HepG2 (cell line): ENCODE results near the gene SWSAP1. TPM values are rescaled to one million over a fixed set of nuclear protein-coding genes. Genes with fewer than 3 reads are reported as not detected.

Experiments used
- BCLAF1 ChIP-seq: fragments of 450-650 bp; IDR thresholded peaks from 2 replicates; pipeline ENCODE4 v1.6.1; 2017; ENCODE audit warnings: mild to moderate bottlenecking
- E2F5 ChIP-seq: sonication (generic); formaldehyde crosslinking; conservative IDR thresholded peaks from 2 replicates; pipeline ENCODE4 v1.4.0; 2020; ENCODE audit warnings: missing genetic modification reagents
- FOXM1 ChIP-seq: sonication (generic); formaldehyde crosslinking; IDR thresholded peaks from 2 replicates; pipeline ENCODE4 v1.5.0; 2020; ENCODE audit warnings: missing genetic modification reagents
- HNRNPL ChIP-seq: fragments of 200-400 bp; formaldehyde crosslinking; IDR thresholded peaks from 2 replicates; pipeline ENCODE4 v1.6.1; 2017; ENCODE audit warnings: mild to moderate bottlenecking, low read depth, low read length
- JARID2 ChIP-seq: sonication (generic); formaldehyde crosslinking; IDR thresholded peaks from 2 replicates; pipeline ENCODE4 v1.8.1; 2023; ENCODE audit warnings: missing genetic modification reagents, inconsistent platforms; ENCODE audit not compliant: insufficient replicate concordance
- MED1 ChIP-seq: sonication (generic); formaldehyde crosslinking; IDR thresholded peaks from 2 replicates; pipeline ENCODE4 v1.4.0; 2020; ENCODE audit warnings: missing genetic modification reagents
- MTA1 ChIP-seq: sonication (generic); formaldehyde crosslinking; IDR thresholded peaks from 2 replicates; pipeline ENCODE4 v1.4.0; 2020; ENCODE audit warnings: missing genetic modification reagents, mild to moderate bottlenecking, borderline replicate concordance
- MYC ChIP-seq: sonication (generic); formaldehyde crosslinking; IDR thresholded peaks from 2 replicates; pipeline ENCODE4 v1.9.0; 2021; ENCODE audit warnings: missing genetic modification reagents, borderline replicate concordance
- RARA ChIP-seq: IDR thresholded peaks from 2 replicates; pipeline ENCODE4 v1.6.1; 2016; ENCODE audit warnings: missing genetic modification reagents, missing compliant biosample characterization
- RFXANK ChIP-seq: IDR thresholded peaks from 2 replicates; pipeline ENCODE4 v1.6.1; 2016
- RXRA ChIP-seq: sonication (generic); formaldehyde crosslinking; IDR thresholded peaks from 2 replicates; pipeline ENCODE4 v1.5.1; 2020; ENCODE audit warnings: missing genetic modification reagents
- SRY ChIP-seq: sonication (generic); formaldehyde crosslinking; IDR thresholded peaks from 2 replicates; pipeline ENCODE4 v1.8.0; 2022; ENCODE audit warnings: mild to moderate bottlenecking, missing genetic modification reagents
- TBX3 ChIP-seq: fragments of 450-650 bp; IDR thresholded peaks from 2 replicates; pipeline ENCODE4 v1.6.1; 2017; ENCODE audit warnings: antibody characterized with exemption, mild to moderate bottlenecking, inconsistent platforms, borderline replicate concordance
- YEATS4 ChIP-seq: sonication (generic); formaldehyde crosslinking; IDR thresholded peaks from 2 replicates; pipeline ENCODE4 v1.4.0; 2020; ENCODE audit warnings: missing genetic modification reagents, borderline replicate concordance
- ZNF124 ChIP-seq: sonication (generic); formaldehyde crosslinking; IDR thresholded peaks from 2 replicates; pipeline ENCODE4 v1.4.0; 2020; ENCODE audit warnings: missing genetic modification reagents
- ZNF207 ChIP-seq: fragments of 450-650 bp; IDR thresholded peaks from 2 replicates; pipeline ENCODE4 v1.6.1; 2016; ENCODE audit warnings: antibody characterized with exemption, borderline replicate concordance
- ZNF598 ChIP-seq: sonication (generic); formaldehyde crosslinking; IDR thresholded peaks from 2 replicates; pipeline ENCODE4 v1.5.1; 2020; ENCODE audit warnings: mild to moderate bottlenecking, missing genetic modification reagents, borderline replicate concordance
- ZNF772 ChIP-seq: sonication (generic); formaldehyde crosslinking; IDR thresholded peaks from 2 replicates; pipeline ENCODE4 v1.5.0; 2020; ENCODE audit warnings: mild to moderate bottlenecking, missing genetic modification reagents
- ZNF879 ChIP-seq: sonication (generic); formaldehyde crosslinking; IDR thresholded peaks from 2 replicates; pipeline ENCODE4 v1.8.1; 2023; ENCODE audit warnings: missing genetic modification reagents
- polyA plus RNA-seq, 8 experiments: library from polyadenylated mRNA; depleted of rRNA in 3 of 8; stranded (reverse) in 7 of 8; unstranded in 1 of 8; fragments of >200 nt; fragmentation: Illumina TruSeq in 4 of 8; extraction: Trizol in 4 of 8; gene quantifications; 2 replicates each; pipeline versions ENCODE4 v1.2.1 to v1.2.3, GENCODE V29; 2011 to 2016; ENCODE audit warnings: low read depth in 4 of 8, missing spikeins in 1 of 8, mixed read lengths in 1 of 8; ENCODE audit not compliant: insufficient read depth in 1 of 8
- total RNA-seq, 5 experiments: library from RNA; depleted of rRNA; stranded (reverse); fragments of >200 nt; fragmentation: Illumina TruSeq; extraction: Trizol; gene quantifications; 2 replicates each; pipeline ENCODE4 v1.2.3, GENCODE V29; 2016; ENCODE audit warnings: low read depth in 1 of 5
- TF ChIP-seq, protein P1 (sequence below): IDR thresholded peaks from 2 replicates; pipeline ENCODE4 v1.6.1; 2012; ENCODE audit warnings: low read length, improper control_type of control experiment
- TF ChIP-seq, protein P2 (sequence below): sonication (generic); formaldehyde crosslinking; IDR thresholded peaks from 2 replicates; pipeline ENCODE4 v1.5.0; 2020; ENCODE audit warnings: mild to moderate bottlenecking, missing genetic modification reagents

The SWSAP1 gene
- total and polyA plus RNA-seq, 2 of the 13 experiments (the other 11 are each of a cell fraction or from before 2014, with no cell fraction given): 2.7 to 3.3 TPM

GRCh38 chr19:11374433-11375142 lies at the start of gene SWSAP1 (continued):
- TF ChIP-seq, protein P1, sequence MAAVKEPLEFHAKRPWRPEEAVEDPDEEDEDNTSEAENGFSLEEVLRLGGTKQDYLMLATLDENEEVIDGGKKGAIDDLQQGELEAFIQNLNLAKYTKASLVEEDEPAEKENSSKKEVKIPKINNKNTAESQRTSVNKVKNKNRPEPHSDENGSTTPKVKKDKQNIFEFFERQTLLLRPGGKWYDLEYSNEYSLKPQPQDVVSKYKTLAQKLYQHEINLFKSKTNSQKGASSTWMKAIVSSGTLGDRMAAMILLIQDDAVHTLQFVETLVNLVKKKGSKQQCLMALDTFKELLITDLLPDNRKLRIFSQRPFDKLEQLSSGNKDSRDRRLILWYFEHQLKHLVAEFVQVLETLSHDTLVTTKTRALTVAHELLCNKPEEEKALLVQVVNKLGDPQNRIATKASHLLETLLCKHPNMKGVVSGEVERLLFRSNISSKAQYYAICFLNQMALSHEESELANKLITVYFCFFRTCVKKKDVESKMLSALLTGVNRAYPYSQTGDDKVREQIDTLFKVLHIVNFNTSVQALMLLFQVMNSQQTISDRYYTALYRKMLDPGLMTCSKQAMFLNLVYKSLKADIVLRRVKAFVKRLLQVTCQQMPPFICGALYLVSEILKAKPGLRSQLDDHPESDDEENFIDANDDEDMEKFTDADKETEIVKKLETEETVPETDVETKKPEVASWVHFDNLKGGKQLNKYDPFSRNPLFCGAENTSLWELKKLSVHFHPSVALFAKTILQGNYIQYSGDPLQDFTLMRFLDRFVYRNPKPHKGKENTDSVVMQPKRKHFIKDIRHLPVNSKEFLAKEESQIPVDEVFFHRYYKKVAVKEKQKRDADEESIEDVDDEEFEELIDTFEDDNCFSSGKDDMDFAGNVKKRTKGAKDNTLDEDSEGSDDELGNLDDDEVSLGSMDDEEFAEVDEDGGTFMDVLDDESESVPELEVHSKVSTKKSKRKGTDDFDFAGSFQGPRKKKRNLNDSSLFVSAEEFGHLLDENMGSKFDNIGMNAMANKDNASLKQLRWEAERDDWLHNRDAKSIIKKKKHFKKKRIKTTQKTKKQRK: peak; percentile 72
- TF ChIP-seq ZNF772 (CRISPR knock-in tag): no peak
- no peak for TF ChIP-seq ZNF207
- TF ChIP-seq, protein P2, sequence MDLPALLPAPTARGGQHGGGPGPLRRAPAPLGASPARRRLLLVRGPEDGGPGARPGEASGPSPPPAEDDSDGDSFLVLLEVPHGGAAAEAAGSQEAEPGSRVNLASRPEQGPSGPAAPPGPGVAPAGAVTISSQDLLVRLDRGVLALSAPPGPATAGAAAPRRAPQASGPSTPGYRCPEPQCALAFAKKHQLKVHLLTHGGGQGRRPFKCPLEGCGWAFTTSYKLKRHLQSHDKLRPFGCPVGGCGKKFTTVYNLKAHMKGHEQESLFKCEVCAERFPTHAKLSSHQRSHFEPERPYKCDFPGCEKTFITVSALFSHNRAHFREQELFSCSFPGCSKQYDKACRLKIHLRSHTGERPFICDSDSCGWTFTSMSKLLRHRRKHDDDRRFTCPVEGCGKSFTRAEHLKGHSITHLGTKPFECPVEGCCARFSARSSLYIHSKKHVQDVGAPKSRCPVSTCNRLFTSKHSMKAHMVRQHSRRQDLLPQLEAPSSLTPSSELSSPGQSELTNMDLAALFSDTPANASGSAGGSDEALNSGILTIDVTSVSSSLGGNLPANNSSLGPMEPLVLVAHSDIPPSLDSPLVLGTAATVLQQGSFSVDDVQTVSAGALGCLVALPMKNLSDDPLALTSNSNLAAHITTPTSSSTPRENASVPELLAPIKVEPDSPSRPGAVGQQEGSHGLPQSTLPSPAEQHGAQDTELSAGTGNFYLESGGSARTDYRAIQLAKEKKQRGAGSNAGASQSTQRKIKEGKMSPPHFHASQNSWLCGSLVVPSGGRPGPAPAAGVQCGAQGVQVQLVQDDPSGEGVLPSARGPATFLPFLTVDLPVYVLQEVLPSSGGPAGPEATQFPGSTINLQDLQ (CRISPR knock-in tag): no peak
- TF ChIP-seq MED1 (CRISPR knock-in tag): peak; percentile 52; the same call in 1 of the 2 replicates
- no peak for TF ChIP-seq RFXANK (CRISPR knock-in tag)
- TF ChIP-seq RXRA (CRISPR knock-in tag): peak; percentile 80; the same call in 1 of the 2 replicates
- TF ChIP-seq YEATS4 (CRISPR knock-in tag): peak; percentile 75
- TF ChIP-seq MYC (CRISPR knock-in tag): peak; percentile 87; the same call in 1 of the 2 replicates
- TF ChIP-seq HNRNPL: 0 out of 2 replicates have a peak, but pooled peaks have one; percentile 44
- TF ChIP-seq MTA1: no peak; the same call in 1 of the 2 replicates
- TF ChIP-seq BCLAF1: no peak
- TF ChIP-seq TBX3: peak; percentile 68; the same call in 1 of the 2 replicates
- peak; percentile 90; the same call in 1 of the 2 replicates for TF ChIP-seq ZNF879 (CRISPR knock-in tag)
- 0 out of 2 replicates have a peak, but pooled peaks have one; percentile 51 for TF ChIP-seq ZNF124 (CRISPR knock-in tag)
- TF ChIP-seq JARID2 (CRISPR knock-in tag): no peak
- peak; percentile 88; the same call in 1 of the 2 replicates for TF ChIP-seq ZNF598 (CRISPR knock-in tag)
- TF ChIP-seq FOXM1: no peak
- peak; percentile 62 for TF ChIP-seq RARA (CRISPR knock-in tag)
- TF ChIP-seq SRY (CRISPR knock-in tag): peak; percentile 51; the same call in 1 of the 2 replicates
- TF ChIP-seq E2F5: 0 out of 2 replicates have a peak, but pooled peaks have one; percentile 54
